Measurements from ENCODE around the gene FBXO38.
"Not testable (repeated sequence)": the region's sequence is repeated elsewhere in the genome, so short reads cannot be mapped to it uniquely, and the experiment has no call there.

Gene FBXO38

DNA sequence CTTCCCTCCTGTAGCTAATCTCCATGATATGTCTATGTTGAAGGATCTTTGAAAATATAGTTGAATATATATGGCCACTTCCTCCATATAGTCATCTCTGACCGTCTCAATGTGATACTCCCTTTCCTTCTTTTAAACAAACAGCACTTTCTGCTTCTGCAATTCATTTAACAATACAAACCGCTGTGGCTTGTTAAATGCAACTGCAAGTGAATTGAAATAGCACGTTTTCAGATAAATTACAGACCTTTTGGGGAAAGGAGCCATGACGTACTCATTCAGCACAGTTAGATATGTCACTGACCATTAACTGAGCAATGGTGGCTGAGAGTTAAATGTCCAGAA, 82.5 kb downstream of the FBXO38 start:
- Histone ChIP-seq H3K4me3 (ENCODE audit: low read depth, low read length) (no peak overlapping the region), H3K23ac (ENCODE audit: low read length) (no peak overlapping the region), H3K18ac (ENCODE audit: low read length) (no peak overlapping the region), H3K4me1 (ENCODE audit: control insufficient read depth in 1 of 2, insufficient read depth in 2 of 2, low read length in 2 of 2) (no peaks in the 10 kb centered on the region), H3K4me2 (ENCODE audit: low read length) (no peak overlapping the region), H2AK5ac (ENCODE audit: low read length) (no peak overlapping the region), H3K14ac (ENCODE audit: low read length) (no peak overlapping the region), H4K12ac (ENCODE audit: low read depth, low read length) (no peak overlapping the region), H2AFZ (ENCODE audit: insufficient read depth, low read length, poor library complexity) (no peak overlapping the region), H3K27ac (ENCODE audit: low read depth, low read length) (no peak overlapping the region), H3K36me3 (ENCODE audit: control insufficient read depth in 1 of 2, insufficient read depth in 2 of 2, low read length in 2 of 2) (no peaks in the 10 kb centered on the region), H4K91ac (ENCODE audit: low read depth, low read length) (no peak overlapping the region), H3K4ac (ENCODE audit: low read depth, low read length) (no peak overlapping the region), H3K9ac (ENCODE audit: low read length) (no peak overlapping the region), H2BK5ac (ENCODE audit: low read depth, low read length, poor library complexity) (no peak overlapping the region), H4K8ac (ENCODE audit: low read depth, low read length) (no peak overlapping the region), H3K27me3 (ENCODE audit: insufficient read depth, low read length) (no peaks in the 10 kb centered on the region), H3K79me2 (ENCODE audit: control insufficient read depth, insufficient read depth, low read length, poor library complexity) (no peaks in the 10 kb centered on the region), H3K79me1 (ENCODE audit: low read length) (no peaks in the 10 kb centered on the region), H2BK12ac (ENCODE audit: low read length) (no peak overlapping the region), H2BK120ac (ENCODE audit: insufficient read depth, low read length, poor library complexity) (no peak overlapping the region), H3K9me3 (ENCODE audit: insufficient read depth, low read depth, low read length) (no peaks in the 10 kb centered on the region)
- no CpG with 5 or more reads among the region's 4 CpGs for WGBS (ENCODE audit: extremely low coverage, insufficient coverage, insufficient read length)
- DNase-seq = no peak

DNA sequence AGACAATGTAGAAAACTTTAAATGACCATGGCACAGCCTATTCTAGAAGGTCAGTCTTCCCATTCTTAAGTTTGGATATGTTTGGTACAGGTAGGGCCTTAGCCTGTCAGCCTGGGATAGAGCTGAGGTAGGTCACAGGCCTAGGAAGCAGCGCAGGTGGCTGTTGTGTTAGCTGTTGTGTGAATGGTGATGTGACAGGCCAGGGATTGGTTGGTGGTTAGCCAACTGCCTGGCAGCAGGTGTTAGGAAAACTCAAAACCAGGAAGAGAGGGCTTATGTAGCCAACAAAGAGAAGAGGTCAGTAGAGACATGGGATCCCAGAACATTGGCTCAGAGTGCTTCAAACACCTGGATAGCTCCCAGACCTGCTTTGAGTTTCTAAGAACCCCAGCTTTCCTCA, 84.2 kb downstream of the FBXO38 start:
- H3K4ac ChIP-seq (ENCODE audit: low read depth, low read length) = no peak overlapping the region
- WGBS (ENCODE audit: extremely low coverage, insufficient coverage, insufficient read length) = no CpG with 5 or more reads among the region's 1 CpG
- H2BK12ac ChIP-seq (ENCODE audit: low read length) = no peak overlapping the region
- no peak overlapping the region for H4K12ac ChIP-seq (ENCODE audit: low read depth, low read length)
- no peak overlapping the region for H2AFZ ChIP-seq (ENCODE audit: insufficient read depth, low read length, poor library complexity)
- no peak overlapping the region for H3K4me2 ChIP-seq (ENCODE audit: low read length)
- DNase-seq = no peak
- H3K9ac ChIP-seq (ENCODE audit: low read length) = no peak overlapping the region
- no peaks in the 10 kb centered on the region for H3K4me1 ChIP-seq (ENCODE audit: control insufficient read depth in 1 of 2, insufficient read depth in 2 of 2, low read length in 2 of 2)
- no peak overlapping the region for H4K91ac ChIP-seq (ENCODE audit: low read depth, low read length)
- no peaks in the 10 kb centered on the region for H3K36me3 ChIP-seq (ENCODE audit: control insufficient read depth in 1 of 2, insufficient read depth in 2 of 2, low read length in 2 of 2)
- H3K18ac ChIP-seq (ENCODE audit: low read length) = no peak overlapping the region
- no peaks in the 10 kb centered on the region for H3K79me2 ChIP-seq (ENCODE audit: control insufficient read depth, insufficient read depth, low read length, poor library complexity)
- H3K14ac ChIP-seq (ENCODE audit: low read length) = no peak overlapping the region
- no peaks in the 10 kb centered on the region for H3K27me3 ChIP-seq (ENCODE audit: insufficient read depth, low read length)
- no peaks in the 10 kb centered on the region for H3K9me3 ChIP-seq (ENCODE audit: insufficient read depth, low read depth, low read length)
- H4K8ac ChIP-seq (ENCODE audit: low read depth, low read length) = no peak overlapping the region
- no peak overlapping the region for H2BK5ac ChIP-seq (ENCODE audit: low read depth, low read length, poor library complexity)
- no peak overlapping the region for H2BK120ac ChIP-seq (ENCODE audit: insufficient read depth, low read length, poor library complexity)
- no peaks in the 10 kb centered on the region for H3K79me1 ChIP-seq (ENCODE audit: low read length)
- no peak overlapping the region for H3K4me3 ChIP-seq (ENCODE audit: low read depth, low read length)
- H3K23ac ChIP-seq (ENCODE audit: low read length) = no peak overlapping the region
- H2AK5ac ChIP-seq (ENCODE audit: low read length) = no peak overlapping the region
- H3K27ac ChIP-seq (ENCODE audit: low read depth, low read length) = no peak overlapping the region

DNA sequence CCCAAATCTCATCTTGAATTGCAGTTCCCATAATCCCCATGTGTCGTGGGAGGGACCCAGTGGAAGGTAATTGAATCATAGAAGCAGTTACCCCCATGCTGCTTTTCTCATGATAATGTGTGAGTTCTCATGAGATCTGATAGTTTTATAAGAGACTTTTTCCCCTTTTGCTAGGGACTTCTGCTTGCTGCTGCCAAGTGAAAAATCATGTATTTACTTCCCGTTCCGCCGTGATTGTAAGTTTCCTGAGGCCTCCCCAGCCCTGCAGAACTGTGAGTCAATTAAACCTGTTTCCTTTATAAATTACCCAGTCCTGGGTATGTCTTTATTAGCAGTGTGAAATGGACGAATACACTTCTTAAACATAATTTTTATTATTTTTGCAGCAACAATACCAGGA, 85.0 kb downstream of the FBXO38 start:
- not testable (repeated sequence) for H3K4me2 ChIP-seq (ENCODE audit: low read length); H4K91ac ChIP-seq (ENCODE audit: low read depth, low read length); H2AFZ ChIP-seq (ENCODE audit: insufficient read depth, low read length, poor library complexity); H3K4me1 ChIP-seq (ENCODE audit: control insufficient read depth in 1 of 2, insufficient read depth in 2 of 2, low read length in 2 of 2); H3K9me3 ChIP-seq (ENCODE audit: insufficient read depth, low read depth, low read length); H3K27ac ChIP-seq (ENCODE audit: low read depth, low read length); DNase-seq; H3K18ac ChIP-seq (ENCODE audit: low read length); H3K4me3 ChIP-seq (ENCODE audit: low read depth, low read length); H3K14ac ChIP-seq (ENCODE audit: low read length); H2AK5ac ChIP-seq (ENCODE audit: low read length); H3K9ac ChIP-seq (ENCODE audit: low read length); H4K12ac ChIP-seq (ENCODE audit: low read depth, low read length); H3K36me3 ChIP-seq (ENCODE audit: control insufficient read depth in 1 of 2, insufficient read depth in 2 of 2, low read length in 2 of 2); H3K27me3 ChIP-seq (ENCODE audit: insufficient read depth, low read length); H3K79me1 ChIP-seq (ENCODE audit: low read length); H3K23ac ChIP-seq (ENCODE audit: low read length); H2BK12ac ChIP-seq (ENCODE audit: low read length); H2BK5ac ChIP-seq (ENCODE audit: low read depth, low read length, poor library complexity); H2BK120ac ChIP-seq (ENCODE audit: insufficient read depth, low read length, poor library complexity); H3K79me2 ChIP-seq (ENCODE audit: control insufficient read depth, insufficient read depth, low read length, poor library complexity); H3K4ac ChIP-seq (ENCODE audit: low read depth, low read length); H4K8ac ChIP-seq (ENCODE audit: low read depth, low read length)
- WGBS (ENCODE audit: extremely low coverage, insufficient coverage, insufficient read length) = no CpG with 5 or more reads among the region's 5 CpGs

DNA sequence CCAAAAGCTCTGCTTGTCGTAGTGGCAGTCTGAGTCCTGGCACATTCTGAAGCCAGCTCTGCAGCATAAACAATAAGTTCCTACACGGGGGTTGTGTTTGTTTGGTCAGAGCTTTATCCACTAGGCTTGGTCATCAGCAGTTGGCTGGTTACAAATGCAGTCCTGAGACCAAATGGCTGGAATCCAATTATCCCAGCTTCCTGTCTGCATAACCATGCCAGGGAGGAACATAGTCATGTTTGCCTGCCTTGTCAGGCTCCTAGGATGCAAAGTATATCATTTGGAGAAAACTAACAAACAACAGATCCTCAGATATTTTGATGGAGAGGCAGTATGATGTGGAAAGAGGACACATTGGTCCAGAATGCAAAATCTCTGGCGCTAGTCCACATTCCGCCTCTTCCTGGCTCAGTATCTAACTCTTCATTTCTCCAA, 85.8 kb downstream of the FBXO38 start:
- Histone ChIP-seq H2AFZ (ENCODE audit: insufficient read depth, low read length, poor library complexity) (no peak overlapping the region), H3K27me3 (ENCODE audit: insufficient read depth, low read length) (no peaks in the 10 kb centered on the region), H3K23ac (ENCODE audit: low read length) (no peak overlapping the region), H3K79me1 (ENCODE audit: low read length) (no peaks in the 10 kb centered on the region), H3K27ac (ENCODE audit: low read depth, low read length) (no peak overlapping the region), H4K8ac (ENCODE audit: low read depth, low read length) (no peak overlapping the region), H3K14ac (ENCODE audit: low read length) (no peak overlapping the region), H3K4me1 (ENCODE audit: control insufficient read depth in 1 of 2, insufficient read depth in 2 of 2, low read length in 2 of 2) (no peaks in the 10 kb centered on the region), H3K4ac (ENCODE audit: low read depth, low read length) (no peak overlapping the region), H3K4me3 (ENCODE audit: low read depth, low read length) (no peak overlapping the region), H4K91ac (ENCODE audit: low read depth, low read length) (no peak overlapping the region), H2BK12ac (ENCODE audit: low read length) (no peak overlapping the region), H3K9me3 (ENCODE audit: insufficient read depth, low read depth, low read length) (no peaks in the 10 kb centered on the region), H4K12ac (ENCODE audit: low read depth, low read length) (no peak overlapping the region), H3K36me3 (ENCODE audit: control insufficient read depth in 1 of 2, insufficient read depth in 2 of 2, low read length in 2 of 2) (no peaks in the 10 kb centered on the region), H3K4me2 (ENCODE audit: low read length) (no peak overlapping the region), H3K18ac (ENCODE audit: low read length) (no peak overlapping the region), H3K9ac (ENCODE audit: low read length) (no peak overlapping the region), H2AK5ac (ENCODE audit: low read length) (no peak overlapping the region), H2BK5ac (ENCODE audit: low read depth, low read length, poor library complexity) (no peak overlapping the region), H2BK120ac (ENCODE audit: insufficient read depth, low read length, poor library complexity) (no peak overlapping the region), H3K79me2 (ENCODE audit: control insufficient read depth, insufficient read depth, low read length, poor library complexity) (no peaks in the 10 kb centered on the region)
- DNase-seq = no peak
- WGBS (ENCODE audit: extremely low coverage, insufficient coverage, insufficient read length) = no CpG with 5 or more reads among the region's 4 CpGs

All from trophoblast cell (in vitro differentiated cells and primary cell).